HUES48 (cell line): ENCODE data around the gene MFAP3.

Experiments used
- H3K27ac ChIP-seq: one replicate; pipeline ENCODE4 v1.7.0; 2013; ENCODE audit warnings: low read depth, low read length, inconsistent platforms
- H3K27me3 ChIP-seq: 2 replicates; pipeline ENCODE4 v1.6.1; 2013; ENCODE audit warnings: mild to moderate bottlenecking, low read length; ENCODE audit not compliant: control insufficient read depth, insufficient read depth
- H3K36me3 ChIP-seq: 2 replicates; pipeline ENCODE4 v1.6.1; 2013; ENCODE audit warnings: low read length; ENCODE audit not compliant: control insufficient read depth, insufficient read depth
- H3K4me1 ChIP-seq: 2 replicates; pipeline ENCODE4 v1.6.1; 2013; ENCODE audit warnings: mild to moderate bottlenecking, low read length; ENCODE audit not compliant: control insufficient read depth, insufficient read depth
- H3K4me3 ChIP-seq: 2 replicates; pipeline ENCODE4 v1.5.1; 2013; ENCODE audit warnings: mild to moderate bottlenecking, low read depth, low read length
- H3K9ac ChIP-seq: 2 replicates; pipeline ENCODE4 v1.6.1; 2013; ENCODE audit warnings: mild to moderate bottlenecking, low read depth, low read length, moderate library complexity
- H3K9me3 ChIP-seq: 2 replicates; pipeline ENCODE4 v1.6.1; 2013; ENCODE audit warnings: low read length; ENCODE audit not compliant: control insufficient read depth, insufficient read depth

The MFAP3 gene

DNA sequence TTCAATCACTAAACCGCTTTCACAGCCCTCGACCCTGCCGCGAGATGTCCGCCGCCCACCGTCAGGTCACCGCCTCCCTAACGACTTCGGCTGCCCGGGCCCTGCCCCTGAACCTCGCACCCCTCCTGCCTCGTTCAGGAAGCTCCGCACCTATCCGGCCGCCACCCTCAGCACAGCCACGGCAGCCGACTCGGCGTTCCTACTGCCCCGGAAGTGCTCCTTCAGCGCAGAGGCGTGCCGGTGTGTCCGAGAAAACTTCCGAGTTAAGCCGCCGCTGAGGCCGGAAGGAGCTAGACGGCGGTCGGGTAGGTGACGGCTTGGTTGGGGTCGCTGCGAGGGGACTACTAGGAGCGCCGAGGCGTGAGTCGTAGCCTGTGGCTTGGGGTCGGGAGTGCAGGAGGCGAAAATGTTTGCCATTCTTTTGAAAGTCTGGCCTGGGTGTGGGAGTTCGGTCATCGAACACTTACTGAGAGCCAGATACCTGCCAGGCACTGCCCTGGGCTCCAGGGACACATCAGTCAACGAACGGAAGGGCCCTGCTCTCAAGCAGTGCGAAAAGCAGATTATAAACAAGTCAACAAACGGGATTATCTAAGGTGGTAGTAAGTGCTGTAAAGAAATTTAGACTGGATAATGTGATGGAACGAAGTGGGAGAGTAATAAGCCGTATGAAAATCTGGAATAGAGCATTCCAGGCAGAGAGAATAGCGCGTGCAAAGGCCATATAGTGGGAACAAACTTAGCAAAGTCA lies at the start of gene MFAP3, which contains the start of gene FAM114A2:
MFAP3 (plus strand) TSS at position 261 of the 751 bp plus-strand sequence. CDS start 10,756 bp downstream, outside the sequence.
FAM114A2 (minus strand) TSS at position 204 of the 751 bp plus-strand sequence. CDS start 3,957 bp downstream, outside the sequence.
- Histone ChIP-seq H3K9me3 (no peaks in the 10 kb centered on the region), H3K36me3 (no peaks in the 10 kb centered on the region), H3K4me1 (peaks cover 16% of the 10 kb centered on the region), H3K9ac (peak within 1 kb of the TSS; percentile 82), H3K27me3 (no peaks in the 10 kb centered on the region), H3K27ac (peak within 1 kb of the TSS; percentile 72), H3K4me3 (peak within 1 kb of the TSS; percentile 92)

DNA sequence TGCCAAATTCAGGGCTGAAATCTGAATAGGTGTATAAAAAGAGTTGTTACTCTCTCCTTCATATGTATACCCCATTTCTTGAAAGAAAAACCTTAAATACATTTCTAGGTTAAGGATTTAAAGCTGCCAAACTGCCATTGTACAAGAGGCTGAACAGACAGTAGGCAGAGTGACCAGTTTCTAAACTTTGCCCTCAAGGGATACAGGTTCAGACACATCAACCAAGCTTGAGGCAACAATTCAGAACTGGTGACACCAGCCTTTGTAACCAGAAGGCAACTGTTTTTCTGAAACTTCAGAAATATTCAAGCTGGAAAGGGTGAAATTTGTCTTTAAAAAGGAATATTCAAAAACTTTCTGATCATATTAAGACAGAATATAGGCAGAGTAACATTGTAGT lies 47.6 kb upstream of the MFAP3 start:
- Histone ChIP-seq H3K4me3 (no peak overlapping the region), H3K27me3 (no peaks in the 10 kb centered on the region), H3K9me3 (no peaks in the 10 kb centered on the region), H3K36me3 (no peaks in the 10 kb centered on the region), H3K27ac (no peak overlapping the region), H3K4me1 (no peaks in the 10 kb centered on the region), H3K9ac (no peak overlapping the region)

DNA sequence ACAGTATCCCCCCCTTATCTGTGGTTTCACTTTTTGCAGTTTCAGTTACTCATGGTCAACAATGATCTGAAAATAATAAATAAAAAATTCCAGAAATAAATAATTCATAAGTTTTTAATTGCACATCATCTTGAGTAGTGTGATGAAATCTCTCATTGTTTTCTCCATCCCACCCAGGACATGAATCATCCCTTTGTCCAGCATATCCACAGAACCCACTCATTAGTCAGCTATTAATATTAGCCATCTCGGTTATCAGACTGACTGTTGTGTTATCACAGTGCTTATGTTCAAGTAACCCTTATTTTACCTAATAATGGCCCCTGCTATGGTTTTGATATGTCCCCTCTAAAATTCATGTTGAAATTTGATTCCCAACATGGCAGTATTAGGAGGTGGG lies 40.8 kb upstream of the MFAP3 start:
- no peaks in the 10 kb centered on the region for H3K4me1 ChIP-seq
- H3K27me3 ChIP-seq = no peaks in the 10 kb centered on the region
- no peaks in the 10 kb centered on the region for H3K36me3 ChIP-seq
- H3K4me3 ChIP-seq = no peak overlapping the region
- H3K9me3 ChIP-seq = no peaks in the 10 kb centered on the region
- H3K27ac ChIP-seq = no peak overlapping the region
- H3K9ac ChIP-seq = no peak overlapping the region

DNA sequence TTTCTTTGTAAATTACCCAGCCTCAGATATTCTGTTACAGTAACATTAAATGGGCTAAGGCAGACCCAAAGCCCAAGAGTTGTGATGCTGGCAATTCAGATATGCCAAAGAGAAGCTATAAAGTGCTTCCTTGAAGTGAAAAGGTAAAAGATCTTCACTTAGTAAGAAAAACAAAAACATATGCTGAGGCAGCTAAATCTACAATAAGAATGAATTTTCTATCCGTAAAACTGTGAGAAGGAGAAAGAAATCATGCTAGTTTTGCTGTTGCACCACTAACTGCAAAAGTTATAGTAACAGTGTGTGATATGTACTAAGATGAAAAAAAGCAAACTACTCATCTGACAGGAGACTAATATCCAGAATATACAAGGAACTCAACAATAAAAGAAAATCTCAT lies 40.0 kb upstream of the MFAP3 start:
- Histone ChIP-seq H3K27ac (no peak overlapping the region), H3K9ac (no peak overlapping the region), H3K36me3 (no peaks in the 10 kb centered on the region), H3K9me3 (no peaks in the 10 kb centered on the region), H3K27me3 (no peaks in the 10 kb centered on the region), H3K4me1 (no peaks in the 10 kb centered on the region), H3K4me3 (no peak overlapping the region)

DNA sequence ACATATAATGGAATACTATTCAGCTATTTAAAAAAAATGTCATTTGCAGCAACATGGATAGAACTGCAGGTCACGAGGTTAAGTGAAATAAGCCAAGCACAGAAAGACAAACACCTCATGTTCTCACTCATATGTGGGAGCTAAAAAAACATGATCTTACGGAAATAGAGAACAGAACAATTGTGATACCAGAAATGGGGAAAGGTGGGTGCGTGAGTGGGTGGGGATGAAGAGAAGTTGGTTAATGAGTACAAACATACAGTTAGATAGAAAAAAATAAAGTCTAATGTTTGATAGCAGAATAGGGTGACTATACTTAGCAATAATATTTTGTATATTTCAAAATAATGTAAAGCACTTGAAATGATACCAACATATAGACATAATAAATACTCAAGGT lies 38.8 kb upstream of the MFAP3 start:
- Histone ChIP-seq H3K27ac (no peak overlapping the region), H3K9ac (no peak overlapping the region), H3K36me3 (no peaks in the 10 kb centered on the region), H3K9me3 (no peaks in the 10 kb centered on the region), H3K4me1 (no peaks in the 10 kb centered on the region), H3K4me3 (no peak overlapping the region), H3K27me3 (no peaks in the 10 kb centered on the region)

DNA sequence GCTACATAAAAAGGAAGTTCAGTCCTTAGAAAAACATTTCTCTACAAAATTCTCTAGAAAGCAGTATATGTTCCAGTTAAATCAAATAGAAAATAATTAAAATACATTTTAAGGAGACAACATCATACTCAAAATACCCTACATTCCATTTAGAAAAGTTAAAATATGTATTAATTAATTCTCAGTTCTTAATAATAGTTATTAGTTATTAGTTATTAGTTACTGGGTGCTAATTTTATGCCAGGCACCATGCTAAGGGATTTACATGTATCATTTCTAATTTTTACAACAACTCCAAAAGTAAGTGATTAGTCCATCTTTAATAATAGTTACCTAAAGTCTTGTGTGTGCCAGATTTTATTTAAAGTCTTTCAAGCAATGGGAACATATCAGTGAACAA lies 38.1 kb upstream of the MFAP3 start:
- no peaks in the 10 kb centered on the region for H3K9me3 ChIP-seq
- no peaks in the 10 kb centered on the region for H3K4me1 ChIP-seq
- H3K27me3 ChIP-seq = no peaks in the 10 kb centered on the region
- no peak overlapping the region for H3K9ac ChIP-seq
- H3K27ac ChIP-seq = no peak overlapping the region
- no peak overlapping the region for H3K4me3 ChIP-seq
- no peaks in the 10 kb centered on the region for H3K36me3 ChIP-seq

DNA sequence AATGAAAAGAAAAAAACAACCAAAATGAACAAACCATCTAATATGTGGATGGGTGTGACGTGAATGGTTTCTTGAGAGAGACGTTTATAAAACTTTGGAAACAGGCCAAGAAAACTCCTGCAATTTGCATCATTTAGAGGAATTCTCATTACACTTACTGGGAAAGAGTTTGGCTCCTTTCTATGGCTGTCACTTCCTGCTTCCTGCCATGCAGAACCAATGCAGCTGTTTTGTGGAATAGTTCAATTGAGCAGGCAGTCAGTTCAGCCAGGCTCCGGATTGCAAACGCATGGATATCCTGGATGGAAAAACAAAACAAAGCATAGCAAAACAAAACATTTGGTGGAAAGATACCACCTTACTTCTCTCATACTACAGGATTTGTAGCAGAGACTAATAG lies 36.7 kb upstream of the MFAP3 start:
- Histone ChIP-seq H3K27ac (no peak overlapping the region), H3K27me3 (no peaks in the 10 kb centered on the region), H3K36me3 (no peaks in the 10 kb centered on the region), H3K4me3 (no peak overlapping the region), H3K4me1 (no peaks in the 10 kb centered on the region), H3K9me3 (no peaks in the 10 kb centered on the region), H3K9ac (no peak overlapping the region)

DNA sequence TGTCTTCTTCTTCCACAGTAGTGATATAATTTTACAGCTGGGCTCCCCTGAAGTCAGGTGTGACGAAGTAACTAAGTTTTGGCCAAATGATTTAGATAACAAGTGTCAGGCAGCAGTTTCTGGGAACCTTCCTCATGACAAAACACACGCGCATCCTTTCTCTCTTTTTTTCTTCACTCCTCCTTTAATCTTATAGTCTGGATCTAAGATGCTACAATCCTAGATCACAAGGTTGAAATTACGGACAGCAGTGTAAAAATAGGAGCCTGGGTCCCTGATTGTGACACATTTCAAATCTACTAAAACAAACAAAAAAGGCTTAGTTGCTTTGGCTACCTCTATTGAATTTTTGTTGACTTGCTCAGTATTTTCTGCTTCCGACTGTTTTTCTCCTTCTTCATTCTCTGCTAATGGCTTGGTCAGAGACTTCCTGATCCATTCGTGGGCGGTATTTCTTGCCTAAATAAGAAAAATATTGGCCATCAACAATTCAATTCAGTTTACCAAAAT lies 36.2 kb upstream of the MFAP3 start:
- Histone ChIP-seq H3K27ac (no peak overlapping the region), H3K9me3 (no peaks in the 10 kb centered on the region), H3K4me3 (no peak overlapping the region), H3K4me1 (no peaks in the 10 kb centered on the region), H3K27me3 (no peaks in the 10 kb centered on the region), H3K36me3 (no peaks in the 10 kb centered on the region), H3K9ac (no peak overlapping the region)

DNA sequence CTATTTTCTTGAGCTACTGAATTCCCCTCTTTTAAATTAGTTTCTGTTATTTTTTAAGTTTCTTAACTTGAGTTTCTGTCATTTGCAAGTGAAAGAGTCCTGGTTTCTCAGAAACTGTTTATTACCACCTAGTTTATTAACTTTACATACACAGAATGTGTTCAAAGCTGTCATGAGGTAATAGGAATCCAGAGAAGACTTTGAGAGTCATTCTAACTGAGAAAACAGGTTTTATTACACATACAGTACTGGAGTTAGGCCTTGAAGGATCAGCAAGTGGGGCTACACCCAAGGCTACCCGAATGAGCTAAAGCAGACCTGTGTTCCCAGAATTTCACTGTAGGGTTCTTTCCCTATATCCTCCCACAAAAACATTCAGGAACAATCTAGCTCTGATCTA lies 33.1 kb upstream of the MFAP3 start:
- Histone ChIP-seq H3K36me3 (no peaks in the 10 kb centered on the region), H3K4me1 (no peaks in the 10 kb centered on the region), H3K9ac (no peak overlapping the region), H3K27ac (no peak overlapping the region), H3K4me3 (no peak overlapping the region), H3K9me3 (no peaks in the 10 kb centered on the region), H3K27me3 (no peaks in the 10 kb centered on the region)

DNA sequence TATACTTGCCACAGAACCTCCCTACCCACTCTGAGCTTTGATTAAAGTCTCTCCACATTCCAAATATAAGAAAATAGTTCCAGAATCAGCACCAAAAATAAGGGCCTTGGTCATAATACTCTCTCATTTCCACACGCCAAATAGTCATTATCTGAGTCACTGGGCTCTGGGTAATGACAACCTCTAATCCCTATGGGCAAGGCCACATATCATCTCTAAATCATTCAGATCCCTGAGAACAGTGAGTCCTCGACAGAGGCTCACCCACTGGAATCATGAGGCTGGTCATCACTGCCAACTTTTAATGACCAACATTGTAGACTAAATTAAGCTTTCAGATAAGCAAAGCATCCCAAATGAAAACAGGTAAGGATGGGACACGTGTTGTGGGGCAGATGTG lies 28.1 kb upstream of the MFAP3 start:
- Histone ChIP-seq H3K9me3 (no peaks in the 10 kb centered on the region), H3K36me3 (no peaks in the 10 kb centered on the region)

DNA sequence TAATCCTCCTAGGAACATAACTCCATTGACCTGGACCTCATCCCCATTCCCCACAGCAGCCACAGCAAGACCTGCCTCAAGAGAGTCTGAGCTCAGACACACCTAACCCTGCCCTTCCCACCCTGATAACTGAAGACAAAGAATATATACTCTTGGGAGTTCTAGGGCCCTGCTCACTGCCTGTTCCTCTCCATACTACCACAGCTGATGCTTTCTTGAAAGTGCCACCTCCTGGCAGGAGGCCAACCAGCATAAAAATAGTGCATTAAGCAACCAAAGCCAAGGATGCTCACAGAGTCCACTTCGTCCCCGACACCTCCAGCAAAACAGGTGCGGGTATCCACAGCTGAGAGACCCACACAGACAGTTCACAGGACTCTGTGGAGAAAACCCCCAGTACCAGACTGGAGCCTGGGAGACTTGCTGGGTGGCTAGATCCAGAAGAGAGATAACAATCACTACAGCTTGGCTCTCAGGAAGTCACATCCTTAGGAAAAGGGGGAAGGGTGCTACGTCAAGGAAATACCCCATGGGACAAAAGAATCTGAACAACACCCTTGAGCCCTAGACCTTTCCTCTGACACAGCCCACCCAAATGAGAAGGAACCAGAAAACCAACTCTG lies 23.6 kb upstream of the MFAP3 start:
- Histone ChIP-seq H3K9ac (no peak overlapping the region), H3K36me3 (no peaks in the 10 kb centered on the region), H3K27ac (no peak overlapping the region), H3K27me3 (no peaks in the 10 kb centered on the region), H3K4me3 (no peak overlapping the region), H3K4me1 (no peaks in the 10 kb centered on the region), H3K9me3 (no peaks in the 10 kb centered on the region)

More for the DNA sequence above, 28.1 kb upstream of the MFAP3 start:
- Histone ChIP-seq H3K4me1 (no peaks in the 10 kb centered on the region), H3K27me3 (no peaks in the 10 kb centered on the region), H3K27ac (no peak overlapping the region), H3K4me3 (no peak overlapping the region), H3K9ac (no peak overlapping the region)
